MM.1S (cell line): Measurements from ENCODE around the gene PRKAG2.

Experiments
- DNase-seq: peaks from one replicate; pipeline ENCODE4 v3.0.0-alpha.2; 2015
- H2AFZ ChIP-seq: fragments of 300-600 bp; sonication (generic); 2 replicates; pipeline ENCODE4 v1.6.0; 2016; ENCODE audit warnings: antibody characterized with exemption, low read length
- H3F3A ChIP-seq: fragments of 300-600 bp; sonication (generic); 2 replicates; pipeline ENCODE4 v1.6.1; 2016; ENCODE audit warnings: mild to moderate bottlenecking, antibody characterized with exemption, low read length, moderate library complexity, mixed read lengths; ENCODE audit not compliant: insufficient read depth
- H3K27ac ChIP-seq: fragments of 300-600 bp; sonication (generic); 2 replicates; pipeline ENCODE4 v1.5.1; 2016; ENCODE audit warnings: mild to moderate bottlenecking, low read length
- H3K27me3 ChIP-seq: fragments of 300-600 bp; sonication (generic); replicated peaks from 2 replicates; pipeline ENCODE4 v1.6.0; 2016; ENCODE audit warnings: low read length; ENCODE audit not compliant: insufficient read depth
- H3K36me3 ChIP-seq: fragments of 300-600 bp; sonication (generic); replicated peaks from 2 replicates; pipeline ENCODE4 v1.6.1; 2016; ENCODE audit warnings: mild to moderate bottlenecking, low read length, mixed read lengths; ENCODE audit not compliant: insufficient read depth
- H3K4me1 ChIP-seq: fragments of 300-600 bp; sonication (generic); 2 replicates; pipeline ENCODE4 v1.6.1; 2016; ENCODE audit warnings: low read length, mixed read lengths
- H3K4me2 ChIP-seq: fragments of 300-600 bp; sonication (generic); 2 replicates; pipeline ENCODE4 v1.6.0; 2016; ENCODE audit warnings: low read depth, low read length
- H3K4me3 ChIP-seq: fragments of 300-600 bp; sonication (generic); 2 replicates; pipeline ENCODE4 v1.5.1; 2016; ENCODE audit warnings: low read length, mixed read lengths
- H3K79me2 ChIP-seq: fragments of 300-600 bp; sonication (generic); 2 replicates; pipeline ENCODE4 v1.6.1; 2016; ENCODE audit warnings: mixed run types, low read length, mixed read lengths
- H3K9ac ChIP-seq: fragments of 300-600 bp; sonication (generic); 2 replicates; pipeline ENCODE4 v1.6.1; 2016; ENCODE audit warnings: low read length, mixed read lengths
- H3K9me2 ChIP-seq: fragments of 300-600 bp; sonication (generic); replicated peaks from 2 replicates; pipeline ENCODE4 v1.6.1; 2016; ENCODE audit warnings: mild to moderate bottlenecking, low read length, mixed read lengths; ENCODE audit not compliant: insufficient read depth
- H3K9me3 ChIP-seq: fragments of 300-600 bp; sonication (generic); replicated peaks from 2 replicates; pipeline ENCODE4 v1.6.1; 2016; ENCODE audit warnings: mild to moderate bottlenecking, low read length, mixed read lengths; ENCODE audit not compliant: insufficient read depth
- H4K20me1 ChIP-seq: fragments of 300-600 bp; sonication (generic); 2 replicates; pipeline ENCODE4 v1.6.1; 2016; ENCODE audit warnings: mild to moderate bottlenecking, low read length, moderate library complexity, mixed read lengths; ENCODE audit not compliant: insufficient read depth
- EZH2 ChIP-seq: fragments of 300-600 bp; sonication (generic); optimal IDR thresholded peaks from 2 replicates; pipeline ENCODE3; 2017; ENCODE audit warnings: low read depth, mild to moderate bottlenecking, antibody characterized with exemption, low read length, mixed read lengths
- EZH2phosphoT487 ChIP-seq: fragments of 300-600 bp; sonication (generic); IDR thresholded peaks from 2 replicates; pipeline ENCODE4 v1.6.1; 2018; ENCODE audit warnings: antibody characterized with exemption, low read length
- TF ChIP-seq, protein P1 (sequence below): fragments of 300-600 bp; sonication (generic); IDR thresholded peaks from 2 replicates; pipeline ENCODE4 v1.5.1; 2016; ENCODE audit warnings: antibody characterized with exemption, low read length, mixed read lengths

Gene PRKAG2

DNA sequence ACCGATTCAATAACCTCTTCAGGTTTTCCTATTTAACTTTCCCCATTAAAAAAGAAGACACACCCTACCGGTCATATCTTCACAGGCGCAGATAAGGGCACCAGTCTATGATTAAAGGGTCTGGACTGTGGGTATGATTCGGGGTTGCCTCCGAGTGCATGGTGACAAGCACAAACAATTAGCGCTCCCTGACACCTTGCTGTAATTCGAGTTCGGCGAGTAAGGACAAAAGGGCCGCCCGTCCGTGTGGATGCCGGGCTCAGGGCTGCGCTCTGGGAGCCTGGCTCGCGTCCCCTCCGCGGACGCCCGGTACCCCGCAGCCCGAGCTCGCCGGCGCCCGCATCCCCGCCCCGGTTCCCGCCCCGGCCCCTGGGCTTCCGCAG, 245.4 kb downstream of the PRKAG2 start:
- no peak for TF ChIP-seq EZH2phosphoT487
- no peak for TF ChIP-seq EZH2
- TF ChIP-seq, protein P1, sequence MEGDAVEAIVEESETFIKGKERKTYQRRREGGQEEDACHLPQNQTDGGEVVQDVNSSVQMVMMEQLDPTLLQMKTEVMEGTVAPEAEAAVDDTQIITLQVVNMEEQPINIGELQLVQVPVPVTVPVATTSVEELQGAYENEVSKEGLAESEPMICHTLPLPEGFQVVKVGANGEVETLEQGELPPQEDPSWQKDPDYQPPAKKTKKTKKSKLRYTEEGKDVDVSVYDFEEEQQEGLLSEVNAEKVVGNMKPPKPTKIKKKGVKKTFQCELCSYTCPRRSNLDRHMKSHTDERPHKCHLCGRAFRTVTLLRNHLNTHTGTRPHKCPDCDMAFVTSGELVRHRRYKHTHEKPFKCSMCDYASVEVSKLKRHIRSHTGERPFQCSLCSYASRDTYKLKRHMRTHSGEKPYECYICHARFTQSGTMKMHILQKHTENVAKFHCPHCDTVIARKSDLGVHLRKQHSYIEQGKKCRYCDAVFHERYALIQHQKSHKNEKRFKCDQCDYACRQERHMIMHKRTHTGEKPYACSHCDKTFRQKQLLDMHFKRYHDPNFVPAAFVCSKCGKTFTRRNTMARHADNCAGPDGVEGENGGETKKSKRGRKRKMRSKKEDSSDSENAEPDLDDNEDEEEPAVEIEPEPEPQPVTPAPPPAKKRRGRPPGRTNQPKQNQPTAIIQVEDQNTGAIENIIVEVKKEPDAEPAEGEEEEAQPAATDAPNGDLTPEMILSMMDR, result peak; percentile 28; the same call in 1 of the 2 replicates
- Histone ChIP-seq H3K79me2 (peaks cover 23% of the 10 kb centered on the region), H3K4me1 (peaks cover 14% of the 10 kb centered on the region), H2AFZ (peak overlapping the region; percentile 42), H3K27ac (peak overlapping the region; percentile 34; the same call in 1 of the 2 replicates), H3K36me3 (no peaks in the 10 kb centered on the region), H3K4me2 (peak overlapping the region; percentile 77), H3K9me2 (no peaks in the 10 kb centered on the region), H3K27me3 (no peaks in the 10 kb centered on the region), H3K9ac (peak overlapping the region; percentile 45), H3K4me3 (peak overlapping the region; percentile 67), H4K20me1 (no peaks in the 10 kb centered on the region), H3F3A (peaks cover 30% of the 10 kb centered on the region), H3K9me3 (no peaks in the 10 kb centered on the region)
- DNase-seq, result peak; percentile 67

DNA sequence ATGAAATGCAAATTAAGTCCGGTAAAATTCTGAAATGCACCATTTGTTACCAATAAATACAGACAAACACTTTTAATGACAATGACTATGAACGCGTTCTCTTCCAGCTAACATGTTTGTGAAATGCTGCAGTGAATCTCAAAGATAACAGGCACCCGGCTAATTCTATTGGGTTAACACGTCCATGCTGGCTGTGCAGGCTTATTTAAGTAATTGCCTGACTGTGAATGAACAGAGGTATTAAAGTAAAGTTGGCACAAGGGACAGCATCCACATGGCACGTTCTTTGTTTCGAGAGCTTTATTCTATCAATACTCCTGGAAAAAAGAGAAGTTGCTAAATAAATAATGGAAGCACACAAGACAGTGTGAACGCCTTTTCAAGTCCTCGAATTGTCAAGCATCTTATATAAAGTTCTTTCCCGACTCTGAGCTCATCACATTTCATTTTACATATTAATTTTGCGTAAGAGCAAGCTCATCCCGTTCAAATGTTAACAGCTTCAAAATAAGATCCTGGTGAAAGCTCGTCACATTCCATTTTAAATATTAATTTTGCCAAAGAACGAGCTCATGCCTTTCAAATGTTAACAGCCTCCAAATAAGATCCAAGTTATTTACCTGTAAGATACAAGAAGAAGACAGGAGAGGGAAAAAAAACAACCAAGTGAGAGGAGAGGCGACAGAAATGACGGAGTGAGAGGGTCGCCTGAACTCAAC, 245.9 kb downstream of the PRKAG2 start:
- Histone ChIP-seq H4K20me1 (no peaks in the 10 kb centered on the region), H3K9ac (peak overlapping the region; percentile 45), H3F3A (peaks cover 30% of the 10 kb centered on the region), H3K4me3 (peak overlapping the region; percentile 67), H3K27ac (peak overlapping the region; percentile 34; the same call in 1 of the 2 replicates), H3K79me2 (peaks cover 27% of the 10 kb centered on the region), H3K27me3 (no peaks in the 10 kb centered on the region), H3K4me1 (peaks cover 14% of the 10 kb centered on the region), H2AFZ (peak overlapping the region; percentile 42), H3K9me2 (no peaks in the 10 kb centered on the region), H3K9me3 (no peaks in the 10 kb centered on the region), H3K36me3 (no peaks in the 10 kb centered on the region), H3K4me2 (peak overlapping the region; percentile 77)
- DNase-seq, result no peak
- TF ChIP-seq, protein P1, result no peak
- TF ChIP-seq EZH2 (no peak), EZH2phosphoT487 (no peak)

DNA sequence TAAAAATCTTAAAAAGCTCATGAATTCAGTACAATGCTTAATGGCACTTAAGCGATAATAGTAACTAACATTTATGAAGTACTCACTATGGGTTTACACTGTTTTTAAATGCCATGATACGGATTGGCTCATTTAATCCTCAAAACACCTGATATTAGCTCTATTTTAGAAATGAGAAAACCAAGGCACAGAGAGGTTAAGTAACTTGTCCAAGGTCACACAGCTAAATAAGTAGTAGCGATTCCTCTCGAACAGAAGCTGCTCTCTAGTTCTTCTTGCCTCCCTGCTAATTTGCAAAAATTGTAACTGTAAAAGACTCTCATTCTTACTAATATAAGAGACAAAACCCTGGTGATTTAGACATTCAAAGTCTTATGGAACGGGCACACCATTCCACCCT, 246.6 kb downstream of the PRKAG2 start:
- H3K27ac ChIP-seq, result no peak overlapping the region
- H3K4me3 ChIP-seq, result peak overlapping the region; percentile 67
- H3F3A ChIP-seq, result peaks cover 30% of the 10 kb centered on the region
- H3K9me3 ChIP-seq, result no peaks in the 10 kb centered on the region
- no peaks in the 10 kb centered on the region for H4K20me1 ChIP-seq
- TF ChIP-seq EZH2 (no peak), EZH2phosphoT487 (no peak)
- TF ChIP-seq, protein P1, result no peak
- peaks cover 29% of the 10 kb centered on the region for H3K79me2 ChIP-seq
- H3K4me2 ChIP-seq, result peak overlapping the region; percentile 77
- H3K9me2 ChIP-seq, result no peaks in the 10 kb centered on the region
- H3K36me3 ChIP-seq, result no peaks in the 10 kb centered on the region
- no peak overlapping the region for H2AFZ ChIP-seq
- DNase-seq, result no peak
- H3K27me3 ChIP-seq, result no peaks in the 10 kb centered on the region
- H3K4me1 ChIP-seq, result peaks cover 14% of the 10 kb centered on the region
- 0 out of 2 replicates have a peak overlapping the region, but pooled peaks have one; percentile 45 for H3K9ac ChIP-seq
